D721Med (cell line): ENCODE results near the gene PABPC1L.

Experiments
- DNase-seq: peaks from one replicate; pipeline ENCODE4 v3.0.0; 2011; ENCODE audit warnings: low spot score; ENCODE audit not compliant: insufficient read length
- FAIRE-seq: peaks from 2 replicates; lab custom pipeline; 2011; peaks lifted over from hg19 to GRCh38; lab: Jason Lieb, UNC
- TF ChIP-seq, protein P1 (sequence below): IDR thresholded peaks from 2 replicates; pipeline ENCODE4 v1.5.1; 2012; ENCODE audit warnings: mild to moderate bottlenecking, control low read depth; ENCODE audit not compliant: insufficient read depth; ENCODE audit errors: missing control alignments

The PABPC1L gene

DNA sequence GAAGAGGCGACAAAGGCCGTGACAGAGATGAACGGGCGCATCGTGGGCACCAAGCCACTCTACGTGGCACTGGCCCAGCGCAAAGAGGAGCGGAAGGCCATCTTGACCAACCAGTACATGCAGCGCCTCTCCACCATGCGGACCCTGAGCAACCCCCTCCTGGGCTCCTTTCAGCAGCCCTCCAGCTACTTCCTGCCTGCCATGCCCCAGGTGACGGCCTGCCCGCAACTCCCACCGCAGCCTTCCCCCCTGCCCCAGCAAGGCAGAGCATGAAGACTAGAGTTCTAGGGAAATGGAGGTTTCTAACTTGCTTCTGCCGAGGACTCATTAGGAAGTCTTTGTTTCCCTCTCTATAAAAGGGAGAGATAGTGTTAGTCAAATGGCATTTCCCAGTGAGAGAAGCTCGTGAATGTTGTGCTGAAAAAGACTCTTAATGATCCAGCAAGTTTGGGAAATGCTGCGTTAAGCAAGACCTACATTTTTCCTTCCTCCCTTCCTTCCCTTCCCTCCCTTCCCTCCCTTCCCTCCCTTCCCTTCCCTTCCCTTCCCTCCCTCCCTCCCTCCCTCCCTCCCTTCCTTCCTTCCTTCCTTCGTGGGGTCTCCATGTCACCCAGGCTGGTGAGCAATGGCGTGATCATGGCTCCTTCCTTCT, 20.8 kb downstream of the PABPC1L start:
- FAIRE-seq (no peak), DNase-seq (no peak)
- TF ChIP-seq, protein P1, sequence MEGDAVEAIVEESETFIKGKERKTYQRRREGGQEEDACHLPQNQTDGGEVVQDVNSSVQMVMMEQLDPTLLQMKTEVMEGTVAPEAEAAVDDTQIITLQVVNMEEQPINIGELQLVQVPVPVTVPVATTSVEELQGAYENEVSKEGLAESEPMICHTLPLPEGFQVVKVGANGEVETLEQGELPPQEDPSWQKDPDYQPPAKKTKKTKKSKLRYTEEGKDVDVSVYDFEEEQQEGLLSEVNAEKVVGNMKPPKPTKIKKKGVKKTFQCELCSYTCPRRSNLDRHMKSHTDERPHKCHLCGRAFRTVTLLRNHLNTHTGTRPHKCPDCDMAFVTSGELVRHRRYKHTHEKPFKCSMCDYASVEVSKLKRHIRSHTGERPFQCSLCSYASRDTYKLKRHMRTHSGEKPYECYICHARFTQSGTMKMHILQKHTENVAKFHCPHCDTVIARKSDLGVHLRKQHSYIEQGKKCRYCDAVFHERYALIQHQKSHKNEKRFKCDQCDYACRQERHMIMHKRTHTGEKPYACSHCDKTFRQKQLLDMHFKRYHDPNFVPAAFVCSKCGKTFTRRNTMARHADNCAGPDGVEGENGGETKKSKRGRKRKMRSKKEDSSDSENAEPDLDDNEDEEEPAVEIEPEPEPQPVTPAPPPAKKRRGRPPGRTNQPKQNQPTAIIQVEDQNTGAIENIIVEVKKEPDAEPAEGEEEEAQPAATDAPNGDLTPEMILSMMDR = no peak

DNA sequence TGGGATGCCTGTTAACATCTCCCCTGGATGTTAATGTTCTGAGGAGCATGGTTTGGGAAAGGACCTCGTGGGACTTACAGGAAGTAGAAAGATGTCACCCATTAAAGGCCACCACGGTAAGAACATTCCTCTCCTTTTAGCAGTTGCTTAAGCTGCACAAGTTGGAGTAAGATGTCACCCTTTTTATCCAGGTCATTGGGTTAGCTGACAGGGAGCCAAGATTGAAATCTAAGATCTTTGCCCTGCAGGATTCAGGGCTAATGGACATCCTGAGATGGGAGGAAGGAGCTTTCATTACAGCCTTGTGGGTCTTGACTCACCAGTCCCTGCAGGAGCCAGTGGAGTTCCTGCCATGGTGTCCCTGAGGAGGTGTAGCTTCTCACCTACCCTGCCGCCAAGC, 22.1 kb downstream of the PABPC1L start:
- DNase-seq (no peak), FAIRE-seq (no peak)
- TF ChIP-seq, protein P1 = no peak

DNA sequence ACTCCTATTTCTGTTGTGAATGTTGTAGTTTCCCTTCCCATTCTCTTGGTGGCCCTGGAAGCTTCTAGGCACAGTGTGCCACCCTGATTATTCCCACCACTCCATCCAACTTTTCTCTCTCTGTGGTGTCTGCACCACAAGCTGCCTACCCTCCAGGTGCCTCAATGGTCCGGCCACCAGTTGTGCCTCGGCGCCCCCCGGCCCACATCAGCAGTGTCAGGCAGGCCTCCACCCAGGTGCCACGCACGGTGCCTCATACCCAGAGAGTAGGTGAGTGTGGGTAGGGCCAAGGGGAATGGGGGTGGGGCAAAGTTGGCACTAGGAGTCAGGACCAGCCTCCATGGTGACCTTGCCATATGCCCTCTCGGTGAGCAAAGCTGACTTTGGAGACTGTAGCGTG, 23.1 kb downstream of the PABPC1L start:
- DNase-seq (no peak), FAIRE-seq (no peak)
- TF ChIP-seq, protein P1 = no peak

DNA sequence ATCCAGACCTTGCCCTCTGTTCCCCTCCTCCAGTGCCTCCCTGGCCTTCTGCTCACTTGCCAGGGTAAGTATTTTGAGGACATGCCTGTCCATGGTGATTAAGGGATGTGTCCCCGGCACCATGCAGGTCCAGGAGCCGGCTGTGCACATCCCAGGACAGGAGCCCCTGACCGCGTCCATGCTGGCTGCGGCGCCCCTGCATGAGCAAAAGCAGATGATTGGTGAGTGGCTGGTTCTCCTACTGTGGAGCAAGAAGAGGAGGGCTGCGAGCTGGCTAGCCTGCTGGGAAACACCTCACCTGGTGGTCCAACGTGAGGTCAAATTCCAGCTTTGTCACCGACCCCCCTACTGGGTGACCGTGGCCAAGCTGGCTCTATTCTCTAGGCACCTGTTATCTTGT, 26.6 kb downstream of the PABPC1L start:
- TF ChIP-seq, protein P1 = no peak
- FAIRE-seq (no peak), DNase-seq (no peak)

DNA sequence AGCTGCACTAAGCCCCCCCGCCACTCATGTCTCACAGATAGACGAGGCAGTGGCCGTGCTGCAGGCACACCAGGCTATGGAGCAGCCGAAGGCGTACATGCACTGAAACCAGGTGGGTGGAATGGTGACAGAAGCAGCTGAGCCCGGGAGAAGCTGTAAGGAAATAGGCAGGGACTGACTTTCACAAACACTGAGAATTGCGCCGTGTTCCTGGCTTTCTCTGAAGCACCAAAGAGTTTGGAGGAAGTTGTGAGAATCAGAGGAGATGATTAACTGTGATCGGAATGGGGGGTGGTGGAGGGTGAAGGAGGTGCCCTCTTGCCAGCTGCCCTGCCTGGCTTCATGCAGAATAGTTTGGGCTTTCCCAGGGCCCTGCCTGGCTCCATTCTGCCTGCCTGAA, 28.8 kb downstream of the PABPC1L start:
- no peak for DNase-seq
- no peak for FAIRE-seq
- TF ChIP-seq, protein P1 = no peak

DNA sequence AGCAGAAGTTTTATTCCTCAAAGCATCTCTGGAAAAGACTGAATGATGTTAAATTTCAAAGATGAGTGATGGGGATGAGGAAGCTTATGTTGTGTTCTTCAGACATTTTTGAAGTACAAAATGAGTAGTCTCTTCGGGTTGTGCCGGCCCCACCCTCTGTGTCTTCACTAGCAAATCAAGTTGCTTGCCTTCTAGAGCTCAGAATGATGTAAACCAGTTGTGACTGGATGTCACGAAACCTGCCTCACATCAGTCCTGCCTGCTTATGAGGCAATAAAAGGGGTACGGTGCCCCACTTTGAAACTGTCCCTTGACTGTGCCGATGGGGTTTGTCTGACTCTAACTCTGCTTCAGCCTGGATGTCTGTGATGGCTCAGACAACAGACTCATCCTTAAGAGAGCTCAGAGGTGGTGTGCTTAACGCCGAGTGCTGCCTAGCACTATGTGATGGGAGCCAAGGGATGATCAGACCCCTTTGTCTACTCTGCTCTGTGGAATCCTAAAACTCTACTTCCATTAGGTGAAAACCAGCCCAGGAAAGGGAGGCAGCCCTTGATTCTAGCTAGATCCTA, 31.3 kb downstream of the PABPC1L start:
- DNase-seq = no peak
- TF ChIP-seq, protein P1 = no peak
- no peak for FAIRE-seq
